HG03060 (cell line): ENCODE measurements around the gene MAPKAPK3.
"Not testable (repeated sequence)": the region's sequence is repeated elsewhere in the genome, so short reads cannot be mapped to it uniquely, and the experiment has no call there.

ENCODE experiments used
- ATAC-seq: cut with Tn5 transposase; IDR thresholded peaks from one replicate; pipeline ENCODE4 v1.9.1; 2021; ENCODE audit warnings: low read depth, moderate number of reproducible peaks; ENCODE audit not compliant: unreplicated experiment

MAPKAPK3 gene

GRCh38 chr3:50652709-50653108 lies 35.8 kb downstream of the MAPKAPK3 start:
- no peak for ATAC-seq

- no peak for ATAC-seq
These were observed 37.1 kb downstream of the MAPKAPK3 start for GRCh38 chr3:50653937-50654595.

GRCh38 chr3:50655009-50655830 lies 38.3 kb downstream of the MAPKAPK3 start:
- ATAC-seq: no peak

- ATAC-seq: no peak
These were observed 39.7 kb downstream of the MAPKAPK3 start for GRCh38 chr3:50656417-50657195.

- no peak for ATAC-seq
These were observed 40.5 kb downstream of the MAPKAPK3 start for GRCh38 chr3:50657407-50657806.

- no peak for ATAC-seq
These were observed 40.9 kb downstream of the MAPKAPK3 start for GRCh38 chr3:50657816-50658215.

- no peak for ATAC-seq
These were observed 41.5 kb downstream of the MAPKAPK3 start for GRCh38 chr3:50658416-50658815.

- no peak for ATAC-seq
These were observed 41.9 kb downstream of the MAPKAPK3 start for GRCh38 chr3:50658831-50659230.

GRCh38 chr3:50660386-50660785 lies 43.4 kb downstream of the MAPKAPK3 start:
- no peak for ATAC-seq

- ATAC-seq: no peak
These were observed 44.4 kb downstream of the MAPKAPK3 start for GRCh38 chr3:50661321-50661837.

GRCh38 chr3:50662408-50662807 lies 45.5 kb downstream of the MAPKAPK3 start:
- no peak for ATAC-seq

GRCh38 chr3:50665081-50665840 lies 48.3 kb downstream of the MAPKAPK3 start:
- ATAC-seq: no peak

- ATAC-seq: not testable (repeated sequence)
These were observed 48.8 kb downstream of the MAPKAPK3 start for GRCh38 chr3:50665841-50666115.

GRCh38 chr3:50666837-50667236 lies 49.9 kb downstream of the MAPKAPK3 start:
- ATAC-seq: no peak

- no peak for ATAC-seq
These were observed 54.4 kb downstream of the MAPKAPK3 start for GRCh38 chr3:50671331-50671730.

- no peak for ATAC-seq
These were observed 55.7 kb downstream of the MAPKAPK3 start for GRCh38 chr3:50672656-50673055.

- no peak for ATAC-seq
These were observed 57.0 kb downstream of the MAPKAPK3 start for GRCh38 chr3:50673931-50674330.

- ATAC-seq: no peak
These were observed 57.6 kb downstream of the MAPKAPK3 start, which contains the start of gene DOCK3 for GRCh38 chr3:50674349-50675178. Gene DOCK3 (plus strand): TSS chr3:50674927. CDS start chr3:50675264, 337 bp downstream.

- ATAC-seq: no peak
These were observed 58.5 kb downstream of the MAPKAPK3 start for GRCh38 chr3:50675179-50676030.
